ENCODE data around the gene ITK.

The ITK gene

DNA sequence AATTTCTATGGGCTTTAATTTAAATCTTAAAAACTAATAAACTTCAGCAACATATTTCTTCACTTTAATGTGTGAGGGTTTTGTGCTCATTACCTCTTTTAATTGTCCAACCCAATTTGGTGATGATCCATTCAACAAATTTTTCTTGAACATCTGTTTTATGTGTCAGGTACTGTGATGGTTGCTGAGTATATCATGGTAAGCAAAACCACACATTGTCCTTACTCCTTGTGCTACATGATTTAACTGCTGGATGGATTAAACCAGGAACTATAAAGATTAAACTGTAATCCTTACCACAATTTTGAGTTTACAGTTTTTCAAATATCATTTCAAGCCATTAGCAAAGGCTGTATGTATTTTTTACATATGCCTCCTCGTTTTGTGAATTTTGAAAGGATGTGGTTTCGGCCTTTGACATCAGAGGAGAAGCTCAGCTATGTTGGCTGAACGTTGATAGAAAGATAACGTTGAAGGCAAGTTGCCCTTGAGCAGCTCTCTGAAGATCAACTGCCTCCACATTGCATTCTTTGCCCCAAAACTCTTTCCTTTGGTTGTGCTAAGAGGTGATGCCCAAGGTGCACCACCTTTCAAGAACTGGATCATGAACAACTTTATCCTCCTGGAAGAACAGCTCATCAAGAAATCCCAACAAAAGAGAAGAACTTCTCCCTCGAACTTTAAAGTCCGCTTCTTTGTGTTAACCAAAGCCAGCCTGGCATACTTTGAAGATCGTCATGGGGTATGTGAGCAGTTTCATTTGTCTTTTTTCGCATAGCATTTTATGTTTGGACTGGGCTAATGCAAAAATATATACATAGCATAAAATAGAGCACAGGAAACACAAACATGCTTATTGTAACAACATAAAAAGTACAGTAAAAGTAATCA, at the start of gene ITK:
Gene ITK (plus strand): TSS at position 467 of the 891 bp plus-strand sequence. CDS start 138 bp downstream, at position 605.
- no peak for DNase-seq (ENCODE audit: low spot score)

DNA sequence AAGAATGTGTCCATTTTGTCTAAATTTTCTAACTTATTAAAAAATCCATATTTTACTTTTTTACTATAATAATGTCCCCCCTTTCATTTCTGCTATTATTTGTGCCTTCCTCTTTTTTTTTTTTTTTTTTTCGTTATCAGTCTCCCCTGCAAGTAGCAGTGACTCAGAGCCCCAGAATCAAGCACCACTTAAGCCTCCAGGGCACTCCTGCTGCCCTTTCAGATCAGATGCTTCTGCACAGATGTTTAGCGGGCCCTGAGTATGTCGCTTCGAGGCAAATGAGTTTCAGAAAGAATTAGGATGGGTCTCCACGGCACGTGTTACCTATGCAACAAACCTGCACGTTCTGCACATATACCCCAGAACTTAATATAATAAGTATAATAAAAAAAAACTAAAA, 49.7 kb upstream of the ITK start:
- no peak for DNase-seq (ENCODE audit: low spot score)

DNA sequence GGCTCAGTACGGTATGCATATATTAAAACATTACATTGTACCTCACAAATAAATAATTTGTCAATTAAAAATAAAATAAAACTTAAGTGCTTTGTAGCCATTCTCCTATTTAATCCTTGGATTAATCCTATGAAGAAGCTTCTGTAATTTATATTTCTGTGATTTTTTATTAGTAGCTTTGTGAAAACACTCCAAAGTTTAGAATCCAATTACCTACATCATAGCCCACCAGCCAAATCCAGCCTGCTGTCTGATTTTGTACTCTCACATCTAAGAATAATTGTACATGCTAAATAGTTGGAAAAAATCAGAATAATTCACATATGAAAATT, 48.4 kb upstream of the ITK start:
- DNase-seq (ENCODE audit: low spot score) = no peak

DNA sequence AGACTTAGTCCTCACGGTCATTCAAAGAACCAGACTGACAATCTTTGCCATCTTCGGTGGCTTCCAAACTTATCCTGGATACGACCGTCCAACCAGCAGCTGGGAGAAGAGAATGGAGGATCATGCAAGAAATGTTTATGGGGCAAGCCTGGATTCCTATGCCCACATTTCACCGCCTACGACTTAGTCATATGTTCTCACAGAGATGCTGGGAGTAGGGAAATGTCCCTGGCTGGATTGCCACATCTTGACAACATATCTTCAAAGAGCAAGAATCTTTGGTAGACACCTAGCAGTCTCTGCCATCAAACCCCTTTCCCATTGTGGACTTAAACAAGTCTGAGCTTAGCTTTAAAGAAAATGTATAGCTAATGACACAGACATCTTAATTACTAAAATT, 42.9 kb upstream of the ITK start:
- no peak for DNase-seq (ENCODE audit: low spot score)

DNA sequence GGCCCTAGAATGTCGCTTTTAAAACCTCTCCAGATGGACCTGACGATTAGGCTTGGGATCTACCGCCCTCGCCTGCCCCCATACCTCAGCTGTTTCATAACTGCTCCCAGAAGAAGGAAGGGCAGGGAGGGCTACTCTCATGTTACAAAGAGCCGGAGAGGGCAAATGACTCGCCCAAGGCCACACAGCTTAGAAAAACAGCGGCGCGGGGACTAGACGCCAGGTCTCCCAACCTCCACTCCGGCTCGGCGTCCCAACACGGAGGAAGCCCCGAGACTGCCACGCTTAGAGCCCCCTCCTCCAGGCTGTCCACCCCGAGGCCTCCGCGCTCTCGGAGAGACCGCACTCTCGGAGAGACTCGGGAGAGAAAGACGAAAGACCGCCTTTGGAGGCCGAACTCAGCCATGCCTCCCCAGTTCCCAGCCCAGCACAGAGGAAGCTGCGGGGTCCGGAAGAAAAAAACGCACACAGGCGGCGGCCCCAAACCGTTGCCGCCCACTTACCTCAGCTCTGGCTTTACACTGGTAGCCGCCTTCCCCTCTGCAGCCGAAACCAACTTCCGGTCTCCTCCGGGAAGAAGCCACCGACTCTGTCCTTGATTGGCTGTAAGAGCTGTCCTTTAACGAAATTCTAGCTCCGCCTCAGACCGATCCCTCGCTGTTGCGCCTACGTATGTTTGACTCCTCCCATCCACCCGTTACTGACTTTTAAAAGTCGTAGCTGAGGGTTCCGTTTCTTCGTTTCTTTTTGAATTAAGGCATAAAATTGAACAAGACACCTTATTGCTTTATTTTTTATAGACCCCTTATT, 38.1 kb upstream of the ITK start, which contains the start of gene MED7:
Gene MED7 (minus strand): TSS at position 549 of the 810 bp plus-strand sequence. CDS start 3,434 bp downstream, outside the sequence.
- DNase-seq (ENCODE audit: low spot score) = peak; percentile 99

DNA sequence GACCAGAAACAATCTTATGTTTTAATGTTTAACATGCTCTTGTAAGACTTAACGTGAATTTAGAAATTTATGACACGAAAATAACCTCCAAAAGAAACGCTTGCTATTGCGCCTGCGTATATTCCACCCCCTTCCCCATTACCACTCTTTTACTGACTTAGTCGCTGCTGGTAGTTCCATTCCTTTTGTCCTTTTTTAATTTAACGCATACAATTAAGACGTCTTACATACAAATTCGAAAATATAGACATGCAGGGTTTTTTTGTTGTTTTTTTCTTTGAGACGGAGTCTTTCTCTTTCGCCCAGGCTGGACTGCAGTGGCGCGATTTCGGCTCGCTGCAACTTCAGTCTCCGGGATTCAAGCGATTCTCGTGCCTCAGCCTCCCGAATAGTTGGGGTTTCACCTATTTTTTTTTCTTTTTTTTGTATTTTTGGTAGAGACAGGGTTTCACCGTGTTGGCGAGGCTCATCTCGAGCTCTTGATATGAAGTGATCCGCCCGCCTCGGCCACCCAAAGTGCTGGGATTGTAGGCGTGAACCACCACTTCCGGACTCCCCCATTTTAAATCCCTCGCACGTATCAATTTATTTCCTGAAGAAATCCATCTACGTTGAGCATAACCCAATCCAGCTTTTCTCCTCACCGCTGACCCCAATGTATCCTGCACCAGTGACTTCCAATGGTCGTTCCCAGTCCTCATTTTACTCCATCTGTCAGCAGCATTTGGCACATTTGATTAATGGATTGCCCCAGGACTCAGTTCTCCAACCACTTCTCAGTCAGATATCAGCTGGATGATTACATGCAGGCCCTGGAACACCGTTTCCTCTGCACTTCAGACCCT, 37.3 kb upstream of the ITK start:
- DNase-seq (ENCODE audit: low spot score) = no peak

DNA sequence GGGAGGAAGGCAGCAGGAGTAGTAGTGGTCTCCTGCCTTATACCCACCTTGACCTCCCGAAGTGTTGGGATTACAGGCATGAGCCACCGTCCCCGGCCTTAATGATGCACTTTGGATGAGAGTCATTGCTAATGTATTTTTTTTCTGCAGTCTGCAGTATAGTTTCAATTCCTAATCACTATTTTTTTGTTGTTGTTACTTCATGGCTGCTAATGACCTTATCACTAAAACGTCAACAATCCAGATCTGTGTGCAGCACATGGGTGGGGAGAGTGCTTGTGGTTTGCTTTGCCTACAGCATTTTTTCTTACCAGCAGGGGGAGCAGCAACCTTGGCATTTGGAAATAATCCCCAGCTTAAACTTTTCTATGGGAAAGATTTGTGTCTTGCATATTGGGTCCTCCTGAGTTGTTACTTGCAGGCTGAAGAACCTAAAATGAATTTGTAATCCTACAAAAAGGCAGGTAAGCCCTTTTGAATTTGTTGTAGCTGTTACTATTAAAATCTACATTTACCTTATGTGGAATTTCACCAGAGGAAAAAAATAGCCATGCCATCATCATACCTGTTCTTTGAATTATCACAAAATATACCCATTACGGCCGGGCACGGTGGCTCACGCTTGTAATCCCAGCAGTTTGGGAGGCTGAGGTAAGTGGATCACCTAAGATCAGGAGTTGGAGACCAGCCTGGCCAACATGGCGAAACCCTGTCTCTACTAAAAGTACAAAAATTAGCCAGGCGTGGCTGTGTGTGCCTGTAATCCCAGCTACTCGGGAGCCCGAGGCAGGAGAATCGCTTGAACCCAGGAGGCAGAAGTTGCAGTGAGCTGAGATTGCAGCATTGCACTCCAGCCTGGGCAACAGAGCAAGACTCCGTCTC, 31.7 kb upstream of the ITK start:
- DNase-seq (ENCODE audit: low spot score) = peak; percentile 66

DNA sequence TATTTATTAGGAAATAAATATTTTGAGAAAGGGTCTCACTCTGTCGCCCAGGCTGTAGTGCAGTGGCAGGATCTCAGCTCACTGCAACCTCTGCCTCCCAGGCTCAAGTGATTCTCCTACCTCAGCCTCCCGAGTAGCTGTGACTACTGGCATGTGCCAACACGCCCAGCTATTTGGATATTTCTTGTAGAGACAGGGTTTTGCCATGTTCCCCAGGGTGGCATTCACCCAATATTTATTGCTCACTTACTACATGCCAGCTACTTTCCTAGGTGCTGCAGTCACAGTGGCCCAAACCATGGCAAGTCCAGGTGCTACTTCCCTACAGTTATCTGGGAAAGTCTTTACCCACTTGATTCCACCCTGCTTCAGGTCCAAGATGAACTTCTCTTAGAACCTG, 29.6 kb upstream of the ITK start:
- no peak for DNase-seq (ENCODE audit: low spot score)

DNA sequence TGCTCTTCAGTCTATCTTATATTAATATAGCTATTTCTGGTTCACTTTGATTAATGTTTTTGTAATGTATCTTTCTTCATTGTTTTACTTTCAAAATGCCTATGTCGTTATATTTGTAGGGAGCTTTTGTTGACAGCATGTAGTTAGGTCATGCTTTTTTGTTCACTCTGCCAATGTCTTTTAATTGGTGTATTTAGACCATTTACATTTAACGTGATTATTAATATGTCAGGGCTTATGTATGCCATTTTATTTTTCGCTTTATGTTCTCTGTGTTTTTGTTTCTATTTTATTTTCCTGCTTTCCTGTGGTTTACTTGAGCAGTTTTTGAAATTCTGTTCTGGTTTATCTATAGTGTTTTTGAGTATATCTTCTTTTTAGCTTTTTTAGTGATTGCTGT, 25.3 kb upstream of the ITK start:
- no peak for DNase-seq (ENCODE audit: low spot score)

DNA sequence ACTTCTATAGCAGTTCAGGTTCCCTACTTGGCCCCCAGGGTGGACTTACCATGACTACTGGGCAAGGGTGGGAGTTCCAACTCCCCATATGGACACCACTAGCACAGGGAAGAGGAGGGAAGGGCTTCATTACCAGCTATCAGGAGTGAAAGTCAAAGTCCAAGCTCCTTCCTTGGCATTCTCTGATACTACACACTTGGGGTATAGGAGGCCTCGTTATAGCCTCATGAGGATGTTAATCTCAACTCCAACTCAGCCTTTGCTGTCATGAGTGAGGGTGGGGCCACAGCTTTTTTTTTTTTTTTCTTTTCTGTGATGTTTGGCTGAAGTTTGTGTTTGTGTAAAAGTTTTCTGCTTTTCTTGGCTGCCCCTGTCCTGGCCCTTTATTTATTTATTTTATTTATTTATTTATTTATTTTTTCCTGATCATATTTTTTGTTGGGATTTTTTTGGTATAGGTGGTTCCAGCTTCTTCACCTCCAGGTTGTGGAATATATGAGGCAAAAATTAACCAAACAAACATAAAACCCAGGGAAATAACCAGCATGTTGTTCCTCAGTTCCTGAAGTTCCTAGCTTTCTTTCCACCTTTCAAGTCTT, 23.2 kb upstream of the ITK start:
- DNase-seq (ENCODE audit: low spot score) = no peak

DNA sequence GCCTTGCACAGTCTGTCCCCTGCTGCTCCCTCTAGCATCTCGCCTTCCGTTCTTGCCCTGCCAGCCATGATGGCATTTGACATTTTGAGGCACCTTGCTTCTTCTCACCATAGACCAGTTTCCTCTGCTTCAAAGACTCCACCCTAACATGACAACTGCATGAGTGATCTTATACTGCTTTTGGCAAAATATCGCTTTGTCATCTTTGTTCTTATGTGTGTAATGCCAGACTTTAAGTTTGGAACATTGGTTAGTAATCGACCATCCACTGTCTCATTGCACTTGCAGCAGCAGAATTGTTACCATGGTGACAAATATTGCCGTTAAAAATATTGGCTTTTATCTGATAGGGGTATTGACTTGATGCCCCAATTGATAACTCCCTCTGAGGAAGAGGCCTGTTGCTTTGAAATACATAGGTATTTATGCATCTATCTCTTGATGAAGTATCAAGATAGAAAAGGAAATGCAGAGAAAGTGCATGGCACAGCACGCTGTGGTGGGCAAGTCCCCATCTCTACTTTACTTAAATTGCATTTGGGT, 21.4 kb upstream of the ITK start:
- DNase-seq (ENCODE audit: low spot score) = no peak

DNA sequence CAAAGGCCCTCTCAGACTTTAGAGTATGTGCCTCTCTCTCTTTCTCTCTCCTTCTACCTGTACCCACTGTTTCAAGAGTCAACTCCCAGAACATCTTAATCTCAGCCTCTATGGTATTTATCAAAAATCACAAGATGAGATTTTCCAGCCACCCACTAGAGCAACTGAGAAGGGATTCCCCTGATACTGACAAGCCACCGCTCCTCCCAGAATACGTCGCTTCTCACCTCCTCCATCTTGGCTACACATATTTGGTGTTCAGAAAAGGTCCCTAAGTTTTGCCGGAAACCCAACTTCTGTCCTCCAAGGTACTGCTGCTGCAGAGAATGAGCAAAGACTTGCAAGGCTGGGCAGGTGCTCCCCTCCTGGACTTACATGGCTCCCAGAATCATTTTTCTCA, 20.6 kb upstream of the ITK start:
- DNase-seq (ENCODE audit: low spot score) = no peak

DNA sequence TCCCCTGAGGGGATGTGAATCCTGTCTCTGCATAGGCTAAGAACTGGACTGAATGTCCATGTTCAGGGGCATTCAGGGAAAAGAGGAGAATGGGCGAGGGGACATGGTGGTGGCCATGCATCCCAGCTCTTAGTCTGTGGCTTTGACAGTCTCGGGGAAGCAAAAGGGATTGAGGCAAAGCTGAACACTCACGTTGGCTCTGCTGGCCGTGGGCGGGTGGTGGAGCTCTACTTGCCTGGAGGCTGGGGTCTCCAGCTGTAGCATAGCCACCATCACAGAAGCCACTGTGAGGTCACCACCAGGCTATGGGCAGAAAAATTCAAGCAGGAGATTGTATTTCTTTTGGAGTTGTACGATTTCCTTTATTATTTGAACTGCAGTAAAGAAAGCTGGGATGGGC, 18.6 kb upstream of the ITK start:
- DNase-seq (ENCODE audit: low spot score) = no peak

DNA sequence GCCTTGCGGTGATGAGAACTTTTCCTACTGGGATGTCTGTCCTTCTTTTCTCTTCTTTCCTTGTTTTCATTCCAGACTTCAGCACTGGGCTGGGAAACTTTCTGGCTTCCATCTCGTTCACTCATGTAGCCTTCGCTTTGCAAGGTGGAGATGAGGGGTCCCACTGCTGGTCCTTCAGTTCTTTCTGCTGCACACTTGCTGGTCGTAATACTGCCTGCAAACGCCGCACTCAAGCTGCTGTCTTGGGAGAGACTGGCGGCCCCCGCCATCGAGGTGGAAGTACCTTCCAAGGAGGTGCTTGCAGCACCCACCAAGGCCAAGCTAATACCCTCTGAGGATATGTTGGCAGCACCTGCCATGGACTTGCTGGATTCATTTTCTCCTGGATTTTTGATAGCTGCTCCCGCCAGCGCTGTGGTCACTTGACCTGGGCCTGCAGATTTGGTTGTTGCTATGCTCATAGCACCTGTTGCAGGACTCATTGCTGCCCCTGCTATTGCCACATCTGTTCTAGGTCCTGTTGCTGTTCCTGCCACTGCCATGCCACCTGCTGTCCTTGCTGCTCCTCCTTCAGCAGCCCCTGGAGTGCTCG, 17.6 kb upstream of the ITK start:
- no peak for DNase-seq (ENCODE audit: low spot score)

DNA sequence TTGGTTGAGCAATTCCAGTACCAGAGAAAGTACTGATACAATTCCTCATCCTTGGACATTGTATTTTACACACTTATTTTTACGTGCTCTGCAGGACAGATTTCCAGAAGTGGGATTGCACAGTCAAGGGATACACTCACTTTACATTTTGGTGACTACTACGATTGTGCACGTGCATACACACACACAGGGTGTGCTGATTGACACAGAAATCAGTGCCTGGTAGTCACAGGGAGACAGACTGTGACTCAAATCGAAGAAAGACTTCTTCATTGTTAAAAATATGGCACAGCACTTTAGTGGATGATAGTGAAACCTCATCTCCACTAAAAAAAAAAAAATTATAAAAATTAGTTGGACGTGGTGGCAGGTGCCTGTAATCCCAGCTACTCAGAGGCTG, 16.1 kb upstream of the ITK start:
- DNase-seq (ENCODE audit: low spot score) = no peak

DNA sequence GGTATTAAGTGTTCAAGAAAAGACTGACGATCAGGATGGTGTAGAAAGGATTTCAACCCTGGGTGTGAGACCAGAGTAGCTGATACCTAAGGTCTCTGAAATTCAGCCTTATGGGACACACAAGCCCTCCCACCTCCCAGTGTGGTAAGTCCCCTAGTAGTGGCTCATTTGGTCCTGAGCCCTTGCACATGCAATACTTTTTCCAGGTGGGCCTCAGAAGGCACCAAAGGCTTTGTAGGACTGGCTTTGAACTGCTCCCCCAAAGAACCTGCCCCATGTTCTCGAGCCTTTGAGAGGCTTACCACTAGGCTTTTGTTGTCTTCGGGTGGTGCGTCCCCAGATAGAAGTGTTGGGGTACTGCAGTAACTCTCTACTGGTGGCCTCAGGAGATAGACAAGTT, 15.4 kb upstream of the ITK start:
- DNase-seq (ENCODE audit: low spot score) = no peak

DNA sequence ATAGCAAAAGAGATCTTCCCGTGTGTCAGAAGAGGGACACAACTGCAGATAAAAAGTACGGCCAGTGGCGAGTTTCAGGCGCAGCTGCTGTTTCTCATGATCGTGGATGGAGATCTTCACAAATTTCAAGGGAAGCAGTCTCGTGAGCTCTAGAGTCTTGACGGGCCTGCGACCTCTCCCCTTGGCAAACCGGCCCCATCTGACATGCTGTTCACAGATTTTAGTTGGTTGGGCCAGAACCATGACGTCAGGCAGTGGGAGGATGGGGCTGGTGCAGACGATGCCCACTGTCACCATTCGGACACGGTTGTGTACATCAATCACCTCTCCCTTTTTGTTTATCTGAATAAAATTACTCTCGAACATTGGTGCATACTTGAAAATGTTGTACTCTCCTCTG, 15.0 kb upstream of the ITK start:
- no peak for DNase-seq (ENCODE audit: low spot score)

DNA sequence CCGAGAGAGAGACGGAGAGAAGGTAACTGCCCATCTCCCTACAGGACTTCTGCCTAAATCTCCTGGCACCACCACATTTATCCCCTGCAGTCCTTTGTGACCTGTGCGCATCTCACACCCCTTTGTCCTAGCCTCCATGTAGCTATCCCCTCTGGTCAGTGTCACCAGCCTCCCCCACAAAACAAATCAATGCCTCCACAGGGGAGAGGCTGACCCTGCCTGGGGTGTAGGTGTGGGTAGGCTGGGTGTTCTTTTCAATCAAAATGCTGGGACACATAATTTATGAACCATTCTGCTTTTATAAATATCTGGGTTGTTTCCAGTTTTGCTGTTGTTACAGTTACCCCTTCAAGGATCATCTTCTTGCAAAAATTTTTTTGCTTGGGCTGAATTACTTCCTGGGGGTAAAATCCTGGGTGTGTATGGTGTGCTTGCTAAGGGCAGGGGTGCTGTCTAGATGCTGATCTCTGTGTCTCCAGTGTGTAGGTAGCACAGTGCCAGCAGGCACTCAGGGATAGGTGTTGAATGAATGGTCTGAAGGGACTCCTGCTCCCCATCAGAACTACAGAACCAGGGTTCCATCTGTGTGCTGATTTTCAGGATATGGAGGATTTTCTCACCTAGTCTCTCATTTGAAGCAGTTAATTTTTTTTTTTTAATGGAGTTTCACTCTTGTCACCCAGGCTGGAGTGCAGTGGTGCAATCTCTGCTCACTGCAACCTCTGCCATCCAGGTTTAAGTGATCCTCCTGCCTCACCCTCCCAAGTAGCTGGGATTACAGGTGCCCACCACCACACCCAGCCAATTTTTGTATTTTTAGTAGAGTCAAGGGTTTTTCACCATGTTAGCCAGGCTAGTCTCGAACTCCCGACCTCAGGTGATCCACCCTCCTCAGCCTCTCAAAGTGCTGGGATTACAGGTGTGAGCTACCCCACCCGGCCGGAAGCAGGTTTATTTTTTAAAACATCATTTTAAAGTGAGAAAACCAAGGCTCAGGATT, 14.1 kb upstream of the ITK start, which contains the start of gene GARIN3:
Gene GARIN3 (minus strand): TSS at position 51 of the 1,000 bp plus-strand sequence. CDS start 96 bp downstream, outside the sequence.
- DNase-seq (ENCODE audit: low spot score) = no peak

DNA sequence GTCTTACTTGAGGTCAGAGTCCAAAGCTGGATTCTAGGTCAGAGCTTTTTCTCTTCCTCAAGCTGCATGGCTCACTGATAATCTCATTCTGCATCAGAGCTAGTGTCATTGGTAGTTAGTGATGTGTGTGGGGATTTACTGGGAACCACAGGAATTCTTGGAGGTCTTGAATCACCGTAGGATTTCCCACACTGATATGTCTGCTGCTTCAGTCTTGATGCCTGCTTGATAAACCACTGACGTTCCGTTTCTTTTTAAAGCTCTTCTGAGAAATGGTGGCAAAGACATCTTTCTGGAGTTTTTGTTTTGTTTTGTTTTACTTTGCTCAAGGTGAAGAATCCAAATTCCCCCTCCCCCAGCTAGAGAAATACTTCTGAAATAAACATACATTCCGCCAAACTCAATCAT, 13.4 kb upstream of the ITK start:
- DNase-seq (ENCODE audit: low spot score) = no peak
